Measurements from ENCODE around the gene IRF4. TPM values are rescaled to one million over a fixed set of nuclear protein-coding genes. Genes with fewer than 3 reads are reported as not detected.

The IRF4 gene
- total and polyA plus RNA-seq, 7 donors = 0.03 to 0.59 (median 0.27) TPM

GRCh38 chr6:396126-396520 lies 4.6 kb downstream of the IRF4 start:
- Histone ChIP-seq H3K36me3 (ENCODE audit: insufficient read depth in 1 of 2, low read depth in 1 of 2) (no peaks in the 10 kb centered on the region), H3K4me1 (peaks cover 10% of the 10 kb centered on the region), H3K4me3 (no peak overlapping the region), H3K9me3 (no peaks in the 10 kb centered on the region), H3K27ac (no peak overlapping the region), H3K27me3 (ENCODE audit: insufficient read depth in 3 of 3, low read length in 2 of 3) (peaks cover 0 to 57% (median 22%) of the 10 kb centered on the region in 3 donors)
- TF ChIP-seq, protein P1, sequence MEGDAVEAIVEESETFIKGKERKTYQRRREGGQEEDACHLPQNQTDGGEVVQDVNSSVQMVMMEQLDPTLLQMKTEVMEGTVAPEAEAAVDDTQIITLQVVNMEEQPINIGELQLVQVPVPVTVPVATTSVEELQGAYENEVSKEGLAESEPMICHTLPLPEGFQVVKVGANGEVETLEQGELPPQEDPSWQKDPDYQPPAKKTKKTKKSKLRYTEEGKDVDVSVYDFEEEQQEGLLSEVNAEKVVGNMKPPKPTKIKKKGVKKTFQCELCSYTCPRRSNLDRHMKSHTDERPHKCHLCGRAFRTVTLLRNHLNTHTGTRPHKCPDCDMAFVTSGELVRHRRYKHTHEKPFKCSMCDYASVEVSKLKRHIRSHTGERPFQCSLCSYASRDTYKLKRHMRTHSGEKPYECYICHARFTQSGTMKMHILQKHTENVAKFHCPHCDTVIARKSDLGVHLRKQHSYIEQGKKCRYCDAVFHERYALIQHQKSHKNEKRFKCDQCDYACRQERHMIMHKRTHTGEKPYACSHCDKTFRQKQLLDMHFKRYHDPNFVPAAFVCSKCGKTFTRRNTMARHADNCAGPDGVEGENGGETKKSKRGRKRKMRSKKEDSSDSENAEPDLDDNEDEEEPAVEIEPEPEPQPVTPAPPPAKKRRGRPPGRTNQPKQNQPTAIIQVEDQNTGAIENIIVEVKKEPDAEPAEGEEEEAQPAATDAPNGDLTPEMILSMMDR (IDR thresholded peaks at IDR 0.05) = no peak
- DNase-seq (no peak), ATAC-seq (no peak)
- 57 to 71% (median 61%) methylated on average over 6 of the region's 6 CpGs for WGBS, 3 donors
- intact Hi-C loops (cut with DNase I) = no loop called here

- Histone ChIP-seq H3K36me3 (ENCODE audit: insufficient read depth in 1 of 2, low read depth in 1 of 2) (no peaks in the 10 kb centered on the region), H3K9me3 (no peaks in the 10 kb centered on the region), H3K27ac (no peak overlapping the region), H3K27me3 (ENCODE audit: insufficient read depth in 3 of 3, low read length in 2 of 3) (peaks cover 0 to 47% (median 19%) of the 10 kb centered on the region in 3 donors), H3K4me1 (peaks cover 8% of the 10 kb centered on the region), H3K4me3 (no peak overlapping the region)
- DNase-seq = no peak
- intact Hi-C loops (cut with DNase I) = no loop called here
- TF ChIP-seq, protein P1 (IDR thresholded peaks at IDR 0.05) = no peak
- WGBS, 3 donors = 84 to 88% (median 87%) methylated on average over 13 of the region's 13 CpGs
- no peak for ATAC-seq
These were observed 5.5 kb downstream of the IRF4 start for GRCh38 chr6:397056-397455.

DNA sequence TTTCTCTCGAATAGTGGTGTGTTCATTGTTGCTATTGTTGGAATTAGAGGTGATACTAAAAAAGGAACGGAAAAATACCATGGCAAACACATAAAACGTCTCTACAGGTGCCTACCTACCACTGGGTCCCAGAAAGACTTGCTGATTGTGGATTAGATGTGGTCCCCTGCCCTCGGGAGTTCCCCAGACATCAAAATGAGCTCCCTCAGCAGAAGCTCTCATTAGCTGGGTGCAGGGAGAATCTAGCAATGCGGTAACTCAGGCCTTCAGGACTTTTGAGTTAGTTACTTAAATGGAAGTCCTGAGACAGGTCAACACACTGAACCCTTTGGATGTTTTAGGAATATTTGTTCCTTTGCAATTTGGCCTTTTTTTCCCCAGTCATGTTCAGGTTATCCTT lies 6.1 kb downstream of the IRF4 start:
- TF ChIP-seq, protein P1 (IDR thresholded peaks at IDR 0.05) = no peak
- Histone ChIP-seq H3K27ac (no peak overlapping the region), H3K9me3 (no peaks in the 10 kb centered on the region), H3K4me1 (peaks cover 3% of the 10 kb centered on the region), H3K36me3 (ENCODE audit: insufficient read depth in 1 of 2, low read depth in 1 of 2) (no peaks in the 10 kb centered on the region), H3K4me3 (no peak overlapping the region), H3K27me3 (ENCODE audit: insufficient read depth in 3 of 3, low read length in 2 of 3) (peaks cover 0 to 42% (median 14%) of the 10 kb centered on the region in 3 donors)
- intact Hi-C loops (cut with DNase I) = no loop called here
- no peak for ATAC-seq
- no peak for DNase-seq
- 72 to 77% (median 73%) methylated on average over 5 of the region's 5 CpGs for WGBS, 3 donors

DNA sequence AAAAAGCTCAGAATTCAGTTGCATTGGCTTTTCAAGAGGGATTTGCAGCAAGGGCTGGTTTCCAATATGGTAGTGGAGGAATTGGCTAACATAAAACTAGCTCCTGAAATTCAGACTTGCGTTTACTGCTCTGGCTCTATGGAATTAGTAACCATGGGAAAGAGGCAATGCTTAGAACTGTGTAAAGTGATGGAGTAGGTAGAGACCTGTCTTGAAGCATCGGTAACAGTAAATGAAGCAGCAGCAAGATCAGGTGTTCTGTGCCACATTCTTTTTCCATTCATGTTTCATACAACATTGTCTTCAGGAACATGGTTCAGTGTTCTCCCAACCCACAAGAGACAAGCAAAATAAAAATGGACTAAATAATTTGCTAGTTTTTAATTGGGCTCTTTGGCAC lies 6.5 kb downstream of the IRF4 start:
- intact Hi-C loops (cut with DNase I) = no loop called here
- Histone ChIP-seq H3K27me3 (ENCODE audit: insufficient read depth in 3 of 3, low read length in 2 of 3) (peaks cover 0 to 37% (median 11%) of the 10 kb centered on the region in 3 donors), H3K27ac (no peak overlapping the region), H3K4me1 (no peaks in the 10 kb centered on the region), H3K36me3 (ENCODE audit: insufficient read depth in 1 of 2, low read depth in 1 of 2) (no peaks in the 10 kb centered on the region), H3K9me3 (no peaks in the 10 kb centered on the region), H3K4me3 (no peak overlapping the region)
- ATAC-seq (no peak), DNase-seq (no peak)
- 87 to 88% (median 87%) methylated on average over 2 of the region's 2 CpGs for WGBS, 3 donors
- TF ChIP-seq, protein P1 (IDR thresholded peaks at IDR 0.05) = no peak

DNA sequence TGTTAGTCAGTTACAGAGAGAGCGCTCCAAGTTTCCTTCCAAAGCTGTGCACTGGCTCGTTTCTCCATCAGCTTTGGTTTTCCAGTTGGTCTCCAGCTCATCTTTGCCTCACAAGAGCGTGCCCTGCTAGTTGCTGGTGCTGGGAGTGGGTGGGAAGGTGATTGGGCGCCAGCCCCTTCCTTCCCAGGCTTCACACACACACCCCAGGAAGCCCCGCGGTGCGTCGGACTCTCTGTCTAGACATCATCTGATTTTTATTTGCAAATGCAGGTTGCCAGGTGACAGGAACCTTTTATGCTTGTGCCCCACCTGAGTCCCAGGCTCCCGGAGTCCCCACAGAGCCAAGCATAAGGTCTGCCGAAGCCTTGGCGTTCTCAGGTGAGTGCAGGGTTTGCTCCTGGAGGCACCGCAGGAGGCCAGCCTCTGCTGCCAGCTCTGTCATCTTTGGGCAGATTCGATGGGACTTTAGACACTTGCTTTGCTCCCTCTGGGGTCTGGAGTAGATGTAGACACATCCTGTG lies 7.1 kb downstream of the IRF4 start:
- peaks cover 0 to 32% (median 7%) of the 10 kb centered on the region in 3 donors for H3K27me3 ChIP-seq (ENCODE audit: insufficient read depth in 3 of 3, low read length in 2 of 3)
- H3K4me1 ChIP-seq = no peaks in the 10 kb centered on the region
- WGBS, 3 donors = 80 to 90% (median 83%) methylated on average over 13 of the region's 13 CpGs
- ATAC-seq (no peak), DNase-seq (no peak)
- H3K9me3 ChIP-seq = no peaks in the 10 kb centered on the region
- H3K27ac ChIP-seq = no peak overlapping the region
- H3K4me3 ChIP-seq = no peak overlapping the region
- no peaks in the 10 kb centered on the region for H3K36me3 ChIP-seq (ENCODE audit: insufficient read depth in 1 of 2, low read depth in 1 of 2)
- intact Hi-C loops (cut with DNase I) = no loop called here
- TF ChIP-seq, protein P1 (IDR thresholded peaks at IDR 0.05) = no peak

Data from psoas muscle (tissue), 8 donors.